Liver (tissue), 9 donors: ENCODE results near the gene WNT1. TPM values are rescaled to one million over a fixed set of nuclear protein-coding genes. Genes with fewer than 3 reads are reported as not detected.

Experiments used
- DNase-seq: peaks from one replicate; pipeline ENCODE4 v3.0.0-alpha.2; 2017; ENCODE audit warnings: low spot score
- H3K27ac ChIP-seq, 2 donors: one replicate each; pipeline ENCODE4 v1.7.0; 2013; ENCODE audit warnings: inconsistent platforms in 2 of 2, low read length in 2 of 2, control low read depth in 1 of 2, low read depth in 1 of 2, mild to moderate bottlenecking in 1 of 2
- H3K27me3 ChIP-seq, 4 donors: one replicate each; pipeline versions ENCODE4 v1.6.1 to v1.7.0; 2013; ENCODE audit warnings: low read length in 3 of 4, inconsistent platforms in 1 of 4, mild to moderate bottlenecking in 1 of 4, moderate library complexity in 1 of 4; ENCODE audit not compliant: control insufficient read depth in 4 of 4, insufficient read depth in 4 of 4
- H3K36me3 ChIP-seq, 4 donors: one replicate each; pipeline versions ENCODE4 v1.6.1 to v1.7.0; 2013; ENCODE audit warnings: low read length in 3 of 4, mild to moderate bottlenecking in 3 of 4, low read depth in 1 of 4, moderate library complexity in 1 of 4; ENCODE audit not compliant: control insufficient read depth in 4 of 4, insufficient read depth in 3 of 4
- H3K4me1 ChIP-seq, 4 donors: one replicate each; pipeline versions ENCODE4 v1.6.1 to v1.7.0; 2013; ENCODE audit warnings: low read length in 3 of 4, mild to moderate bottlenecking in 3 of 4, moderate library complexity in 1 of 4; ENCODE audit not compliant: control insufficient read depth in 4 of 4, insufficient read depth in 4 of 4
- H3K4me3 ChIP-seq, 3 donors: one replicate each; pipeline versions ENCODE4 v1.6.1 to v1.7.0; 2013; ENCODE audit warnings: low read length in 3 of 3, control low read depth in 1 of 3, low read depth in 1 of 3, mild to moderate bottlenecking in 1 of 3
- H3K9ac ChIP-seq, 2 donors: one replicate each; pipeline ENCODE4 v1.7.0; 2013; ENCODE audit warnings: low read length in 2 of 2, mild to moderate bottlenecking in 2 of 2, moderate library complexity in 2 of 2, control low read depth in 1 of 2, low read depth in 1 of 2
- H3K9me3 ChIP-seq, 4 donors: one replicate each; pipeline versions ENCODE4 v1.6.1 to v1.7.0; 2013; ENCODE audit warnings: low read length in 3 of 4; ENCODE audit not compliant: control insufficient read depth in 4 of 4
- EGR1 ChIP-seq, 2 donors: IDR thresholded peaks; 2 replicates each; pipeline ENCODE4 v1.6.1; 2016 to 2018; ENCODE audit warnings: antibody characterized with exemption in 2 of 2, low read depth in 2 of 2
- FOXA1 ChIP-seq: IDR thresholded peaks from 2 replicates; pipeline ENCODE4 v1.6.1; 2016; ENCODE audit warnings: antibody characterized with exemption
- FOXA2 ChIP-seq: IDR thresholded peaks from 2 replicates; pipeline ENCODE4 v1.6.1; 2016; ENCODE audit warnings: antibody characterized with exemption
- GABPA ChIP-seq, 2 donors: IDR thresholded peaks in 1 of 2; conservative IDR thresholded peaks in 1 of 2; 2 replicates each; pipeline ENCODE4 v1.6.1; 2016; ENCODE audit warnings: antibody characterized with exemption in 2 of 2, mild to moderate bottlenecking in 1 of 2, moderate library complexity in 1 of 2
- HNF4A ChIP-seq, 2 donors: conservative IDR thresholded peaks; 2 replicates each; pipeline ENCODE4 v1.6.1; 2016; ENCODE audit warnings: antibody characterized with exemption in 2 of 2, mild to moderate bottlenecking in 2 of 2
- HNF4G ChIP-seq: IDR thresholded peaks from 2 replicates; pipeline ENCODE4 v1.6.1; 2016; ENCODE audit warnings: antibody characterized with exemption
- JUND ChIP-seq, 2 donors: IDR thresholded peaks; 2 replicates each; pipeline ENCODE4 v1.6.1; 2016; ENCODE audit warnings: antibody characterized with exemption in 2 of 2
- NR2F2 ChIP-seq: IDR thresholded peaks from 2 replicates; pipeline ENCODE4 v1.6.1; 2016; ENCODE audit warnings: antibody characterized with exemption
- RAD21 ChIP-seq, 2 donors: IDR thresholded peaks; 2 replicates each; pipeline ENCODE4 v1.6.1; 2016; ENCODE audit warnings: antibody characterized with exemption in 2 of 2, mild to moderate bottlenecking in 2 of 2
- RXRA ChIP-seq, 2 donors: IDR thresholded peaks; 2 replicates each; pipeline ENCODE4 v1.6.1; 2017 to 2018; ENCODE audit warnings: antibody characterized with exemption in 2 of 2, mild to moderate bottlenecking in 1 of 2
- SP1 ChIP-seq: IDR thresholded peaks from 2 replicates; pipeline ENCODE4 v1.6.1; 2018; ENCODE audit warnings: antibody characterized with exemption, mild to moderate bottlenecking
- TAF1 ChIP-seq: conservative IDR thresholded peaks from 2 replicates; pipeline ENCODE4 v1.6.1; 2016; ENCODE audit warnings: antibody characterized with exemption, mild to moderate bottlenecking
- YY1 ChIP-seq: IDR thresholded peaks from 2 replicates; pipeline ENCODE4 v1.6.1; 2016; ENCODE audit warnings: antibody characterized with exemption, mild to moderate bottlenecking
- WGBS: extraction: QIAGEN DNeasy Blood & Tissue Kit; methylation state at CpG from one replicate; pipeline ENCODE4 v1.1.7; 2013; 5-methylcytosine and 5-hydroxymethylcytosine counted together
- polyA plus RNA-seq, 2 donors: library from polyadenylated mRNA; stranded (reverse) in 1 of 2; unstranded in 1 of 2; fragments of 200-250 nt in 1 of 2; fragments of >200 nt in 1 of 2; fragmentation: Nextera tagmentation in 1 of 2; extraction: Ambion mirVana in 1 of 2; gene quantifications; one replicate each; pipeline versions ENCODE4 v1.2.1 to v1.2.3, GENCODE V29; 2013 to 2015
- total RNA-seq, 2 donors: library from RNA; depleted of rRNA; stranded (reverse); fragments of >200 nt; gene quantifications; one replicate each; pipeline ENCODE4 v1.2.3, GENCODE V29; 2014
- TF ChIP-seq, protein P1 (sequence below): fragments of 150-350 bp; IDR thresholded peaks from 2 replicates; pipeline ENCODE4 v1.5.1; 2017; ENCODE audit warnings: improper control_type of control experiment, low read depth, low read length; ENCODE audit not compliant: missing input control
- TF ChIP-seq, protein P2 (sequence below): IDR thresholded peaks from 2 replicates; pipeline ENCODE4 v1.6.1; 2016; ENCODE audit warnings: antibody characterized with exemption, mild to moderate bottlenecking
- TF ChIP-seq, protein P3 (sequence below): IDR thresholded peaks from 2 replicates; pipeline ENCODE4 v1.6.1; 2016; ENCODE audit warnings: antibody characterized with exemption
- TF ChIP-seq, protein P4 (sequence below): IDR thresholded peaks from 2 replicates; pipeline ENCODE4 v1.6.1; 2016; ENCODE audit warnings: antibody characterized with exemption
- TF ChIP-seq, protein P5 (sequence below): IDR thresholded peaks from 2 replicates; pipeline ENCODE4 v1.6.1; 2016; ENCODE audit warnings: antibody characterized with exemption
- donor health status: healthy.
- donor health status: healthy.
- donor health status: healthy.
- donor health status: healthy.
- donor health status: healthy.

Gene WNT1
- total and polyA plus RNA-seq, 4 donors: not detected

DNA sequence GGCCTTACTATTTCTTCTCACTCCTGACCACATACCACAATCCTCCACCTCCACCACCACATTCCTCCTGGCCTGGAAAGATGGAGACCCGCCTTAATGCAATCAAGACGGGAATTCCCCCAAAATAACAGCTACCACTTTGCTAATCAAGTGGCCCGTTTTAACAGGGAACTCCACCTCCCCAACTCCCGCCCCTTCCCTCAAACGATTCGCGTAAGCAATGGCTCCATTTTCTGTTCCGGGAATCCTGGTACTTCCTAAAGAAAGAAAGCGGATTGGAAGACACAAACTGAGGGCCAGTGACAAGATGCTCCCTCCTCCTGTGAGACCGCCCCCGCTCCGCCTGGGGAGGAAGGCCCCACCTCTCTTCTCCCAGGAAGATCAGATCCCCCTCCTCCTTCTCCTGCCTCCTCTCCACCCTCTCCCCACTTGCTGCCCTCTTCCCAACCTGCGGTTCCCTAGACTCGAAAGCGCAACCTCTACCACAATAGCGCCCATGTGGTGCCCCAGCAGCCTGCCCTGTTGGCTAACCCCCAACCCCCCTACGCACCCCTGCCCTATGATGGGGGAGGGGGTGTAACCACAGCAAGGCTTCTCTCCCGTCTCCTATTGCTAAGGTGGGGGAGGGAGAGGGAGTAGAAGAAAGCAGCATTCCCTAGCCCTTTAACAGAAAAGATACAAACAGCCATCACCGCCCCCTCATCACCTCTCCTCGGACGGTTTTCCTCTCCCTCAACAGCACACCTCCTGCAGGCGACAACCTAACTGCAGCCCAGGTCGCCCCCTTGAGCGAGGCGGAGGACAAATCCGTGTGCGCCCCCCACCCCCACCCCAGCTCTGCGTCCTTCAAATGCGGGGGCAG, 21.6 kb upstream of the WNT1 start:
- Histone ChIP-seq H3K9me3 (no peaks in the 10 kb centered on the region), H3K9ac (peak overlapping the region in 1 of 2 donors; percentile 68), H3K27me3 (no peaks in the 10 kb centered on the region), H3K4me3 (peak overlapping the region; percentile 70 to 84 (median 83)), H3K27ac (peak overlapping the region; percentile 64 to 74), H3K4me1 (peaks cover 0 to 22% (median 10%) of the 10 kb centered on the region in 4 donors), H3K36me3 (no peaks in the 10 kb centered on the region)
- WGBS: 8% methylated on average over 29 of the region's 29 CpGs
- DNase-seq: no peak
- TF ChIP-seq, protein P1, sequence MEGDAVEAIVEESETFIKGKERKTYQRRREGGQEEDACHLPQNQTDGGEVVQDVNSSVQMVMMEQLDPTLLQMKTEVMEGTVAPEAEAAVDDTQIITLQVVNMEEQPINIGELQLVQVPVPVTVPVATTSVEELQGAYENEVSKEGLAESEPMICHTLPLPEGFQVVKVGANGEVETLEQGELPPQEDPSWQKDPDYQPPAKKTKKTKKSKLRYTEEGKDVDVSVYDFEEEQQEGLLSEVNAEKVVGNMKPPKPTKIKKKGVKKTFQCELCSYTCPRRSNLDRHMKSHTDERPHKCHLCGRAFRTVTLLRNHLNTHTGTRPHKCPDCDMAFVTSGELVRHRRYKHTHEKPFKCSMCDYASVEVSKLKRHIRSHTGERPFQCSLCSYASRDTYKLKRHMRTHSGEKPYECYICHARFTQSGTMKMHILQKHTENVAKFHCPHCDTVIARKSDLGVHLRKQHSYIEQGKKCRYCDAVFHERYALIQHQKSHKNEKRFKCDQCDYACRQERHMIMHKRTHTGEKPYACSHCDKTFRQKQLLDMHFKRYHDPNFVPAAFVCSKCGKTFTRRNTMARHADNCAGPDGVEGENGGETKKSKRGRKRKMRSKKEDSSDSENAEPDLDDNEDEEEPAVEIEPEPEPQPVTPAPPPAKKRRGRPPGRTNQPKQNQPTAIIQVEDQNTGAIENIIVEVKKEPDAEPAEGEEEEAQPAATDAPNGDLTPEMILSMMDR: no peak
- no peak for TF ChIP-seq HNF4G
- peak in 1 of 2 donors; percentile 22 for TF ChIP-seq EGR1 (IDR thresholded peaks at IDR 0.05; ENCODE audit: low read depth in 2 of 2)
- TF ChIP-seq, protein P2, sequence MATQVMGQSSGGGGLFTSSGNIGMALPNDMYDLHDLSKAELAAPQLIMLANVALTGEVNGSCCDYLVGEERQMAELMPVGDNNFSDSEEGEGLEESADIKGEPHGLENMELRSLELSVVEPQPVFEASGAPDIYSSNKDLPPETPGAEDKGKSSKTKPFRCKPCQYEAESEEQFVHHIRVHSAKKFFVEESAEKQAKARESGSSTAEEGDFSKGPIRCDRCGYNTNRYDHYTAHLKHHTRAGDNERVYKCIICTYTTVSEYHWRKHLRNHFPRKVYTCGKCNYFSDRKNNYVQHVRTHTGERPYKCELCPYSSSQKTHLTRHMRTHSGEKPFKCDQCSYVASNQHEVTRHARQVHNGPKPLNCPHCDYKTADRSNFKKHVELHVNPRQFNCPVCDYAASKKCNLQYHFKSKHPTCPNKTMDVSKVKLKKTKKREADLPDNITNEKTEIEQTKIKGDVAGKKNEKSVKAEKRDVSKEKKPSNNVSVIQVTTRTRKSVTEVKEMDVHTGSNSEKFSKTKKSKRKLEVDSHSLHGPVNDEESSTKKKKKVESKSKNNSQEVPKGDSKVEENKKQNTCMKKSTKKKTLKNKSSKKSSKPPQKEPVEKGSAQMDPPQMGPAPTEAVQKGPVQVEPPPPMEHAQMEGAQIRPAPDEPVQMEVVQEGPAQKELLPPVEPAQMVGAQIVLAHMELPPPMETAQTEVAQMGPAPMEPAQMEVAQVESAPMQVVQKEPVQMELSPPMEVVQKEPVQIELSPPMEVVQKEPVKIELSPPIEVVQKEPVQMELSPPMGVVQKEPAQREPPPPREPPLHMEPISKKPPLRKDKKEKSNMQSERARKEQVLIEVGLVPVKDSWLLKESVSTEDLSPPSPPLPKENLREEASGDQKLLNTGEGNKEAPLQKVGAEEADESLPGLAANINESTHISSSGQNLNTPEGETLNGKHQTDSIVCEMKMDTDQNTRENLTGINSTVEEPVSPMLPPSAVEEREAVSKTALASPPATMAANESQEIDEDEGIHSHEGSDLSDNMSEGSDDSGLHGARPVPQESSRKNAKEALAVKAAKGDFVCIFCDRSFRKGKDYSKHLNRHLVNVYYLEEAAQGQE: no peak
- TF ChIP-seq, protein P3, sequence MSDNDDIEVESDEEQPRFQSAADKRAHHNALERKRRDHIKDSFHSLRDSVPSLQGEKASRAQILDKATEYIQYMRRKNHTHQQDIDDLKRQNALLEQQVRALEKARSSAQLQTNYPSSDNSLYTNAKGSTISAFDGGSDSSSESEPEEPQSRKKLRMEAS: no peak
- no peak for TF ChIP-seq FOXA2
- TF ChIP-seq HNF4A (conservative IDR thresholded peaks at IDR 0.05): no peak
- TF ChIP-seq, protein P4, sequence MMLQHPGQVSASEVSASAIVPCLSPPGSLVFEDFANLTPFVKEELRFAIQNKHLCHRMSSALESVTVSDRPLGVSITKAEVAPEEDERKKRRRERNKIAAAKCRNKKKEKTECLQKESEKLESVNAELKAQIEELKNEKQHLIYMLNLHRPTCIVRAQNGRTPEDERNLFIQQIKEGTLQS: no peak
- no peak for TF ChIP-seq NR2F2
- no peak for TF ChIP-seq FOXA1
- TF ChIP-seq RAD21 (IDR thresholded peaks at IDR 0.05): no peak
- TF ChIP-seq, protein P5, sequence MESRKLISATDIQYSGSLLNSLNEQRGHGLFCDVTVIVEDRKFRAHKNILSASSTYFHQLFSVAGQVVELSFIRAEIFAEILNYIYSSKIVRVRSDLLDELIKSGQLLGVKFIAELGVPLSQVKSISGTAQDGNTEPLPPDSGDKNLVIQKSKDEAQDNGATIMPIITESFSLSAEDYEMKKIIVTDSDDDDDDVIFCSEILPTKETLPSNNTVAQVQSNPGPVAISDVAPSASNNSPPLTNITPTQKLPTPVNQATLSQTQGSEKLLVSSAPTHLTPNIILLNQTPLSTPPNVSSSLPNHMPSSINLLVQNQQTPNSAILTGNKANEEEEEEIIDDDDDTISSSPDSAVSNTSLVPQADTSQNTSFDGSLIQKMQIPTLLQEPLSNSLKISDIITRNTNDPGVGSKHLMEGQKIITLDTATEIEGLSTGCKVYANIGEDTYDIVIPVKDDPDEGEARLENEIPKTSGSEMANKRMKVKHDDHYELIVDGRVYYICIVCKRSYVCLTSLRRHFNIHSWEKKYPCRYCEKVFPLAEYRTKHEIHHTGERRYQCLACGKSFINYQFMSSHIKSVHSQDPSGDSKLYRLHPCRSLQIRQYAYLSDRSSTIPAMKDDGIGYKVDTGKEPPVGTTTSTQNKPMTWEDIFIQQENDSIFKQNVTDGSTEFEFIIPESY: no peak
- TF ChIP-seq RXRA (IDR thresholded peaks at IDR 0.05): no peak
- TF ChIP-seq SP1: peak; percentile 15
- no peak for TF ChIP-seq TAF1
- peak; percentile 44 for TF ChIP-seq YY1
- no peak for TF ChIP-seq JUND (IDR thresholded peaks at IDR 0.05)
- no peak for TF ChIP-seq GABPA (IDR thresholded peaks at IDR 0.05 in 1 of 2, conservative IDR thresholded peaks at IDR 0.05 in 1 of 2)
